ENCODE measurements around the gene MED4. TPM values are rescaled to one million over a fixed set of nuclear protein-coding genes. Genes with fewer than 3 reads are reported as not detected.

Gene MED4
- total and polyA plus RNA-seq, 9 of the 15 experiments (the other 6 are each of a cell fraction or from before 2014, with no cell fraction given), result 24.5 to 87.3 (median 58.3) TPM

DNA sequence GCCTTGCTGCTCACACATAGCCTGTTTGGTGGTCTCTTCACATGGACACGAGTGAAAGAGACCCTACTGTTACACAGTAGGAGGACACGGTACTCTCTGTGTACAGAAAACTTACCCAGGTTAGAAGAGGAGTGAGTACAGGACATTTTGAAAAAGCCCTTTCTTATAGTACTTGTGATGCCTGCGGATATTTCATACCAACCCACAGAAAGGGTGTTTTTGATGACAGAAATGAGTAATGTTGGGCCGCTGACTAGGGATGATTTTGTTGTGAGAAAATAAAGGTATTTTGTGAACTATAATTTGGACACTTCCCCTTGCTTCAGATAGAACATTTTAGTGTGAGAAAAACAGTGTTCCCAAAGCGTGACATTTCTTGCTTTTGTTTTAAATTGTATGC, 39.2 kb downstream of the MED4 start:
- H3K9me1 ChIP-seq (ENCODE audit: control insufficient read depth, insufficient read depth, low read length), result no peaks in the 10 kb centered on the region
- H2AFZ ChIP-seq (ENCODE audit: low read depth, low read length), result no peak overlapping the region
- no peak overlapping the region for H3K4me3 ChIP-seq
- no peaks in the 10 kb centered on the region for H3K27me3 ChIP-seq (ENCODE audit: control insufficient read depth in 2 of 2, insufficient read depth in 2 of 2, low read length in 2 of 2)
- no TSS peak for BruUV-seq (replicated peaks)
- CTCF ChIA-PET (ENCODE audit: low intra/inter-chr PET ratio), result no interaction called here
- no peaks in the 10 kb centered on the region for H3K79me2 ChIP-seq (ENCODE audit: control insufficient read depth, insufficient read depth, low read length)
- ATAC-seq (no peak), DNase-seq (ENCODE audit: extremely low read depth in 1 of 4, low spot score in 3 of 4) (no peak), FAIRE-seq (no peak)
- H3K9me3 ChIP-seq (replicated peaks; ENCODE audit: control insufficient read depth, insufficient read depth, low read depth, low read length), result no peaks in the 10 kb centered on the region
- TF ChIP-seq, protein P1, sequence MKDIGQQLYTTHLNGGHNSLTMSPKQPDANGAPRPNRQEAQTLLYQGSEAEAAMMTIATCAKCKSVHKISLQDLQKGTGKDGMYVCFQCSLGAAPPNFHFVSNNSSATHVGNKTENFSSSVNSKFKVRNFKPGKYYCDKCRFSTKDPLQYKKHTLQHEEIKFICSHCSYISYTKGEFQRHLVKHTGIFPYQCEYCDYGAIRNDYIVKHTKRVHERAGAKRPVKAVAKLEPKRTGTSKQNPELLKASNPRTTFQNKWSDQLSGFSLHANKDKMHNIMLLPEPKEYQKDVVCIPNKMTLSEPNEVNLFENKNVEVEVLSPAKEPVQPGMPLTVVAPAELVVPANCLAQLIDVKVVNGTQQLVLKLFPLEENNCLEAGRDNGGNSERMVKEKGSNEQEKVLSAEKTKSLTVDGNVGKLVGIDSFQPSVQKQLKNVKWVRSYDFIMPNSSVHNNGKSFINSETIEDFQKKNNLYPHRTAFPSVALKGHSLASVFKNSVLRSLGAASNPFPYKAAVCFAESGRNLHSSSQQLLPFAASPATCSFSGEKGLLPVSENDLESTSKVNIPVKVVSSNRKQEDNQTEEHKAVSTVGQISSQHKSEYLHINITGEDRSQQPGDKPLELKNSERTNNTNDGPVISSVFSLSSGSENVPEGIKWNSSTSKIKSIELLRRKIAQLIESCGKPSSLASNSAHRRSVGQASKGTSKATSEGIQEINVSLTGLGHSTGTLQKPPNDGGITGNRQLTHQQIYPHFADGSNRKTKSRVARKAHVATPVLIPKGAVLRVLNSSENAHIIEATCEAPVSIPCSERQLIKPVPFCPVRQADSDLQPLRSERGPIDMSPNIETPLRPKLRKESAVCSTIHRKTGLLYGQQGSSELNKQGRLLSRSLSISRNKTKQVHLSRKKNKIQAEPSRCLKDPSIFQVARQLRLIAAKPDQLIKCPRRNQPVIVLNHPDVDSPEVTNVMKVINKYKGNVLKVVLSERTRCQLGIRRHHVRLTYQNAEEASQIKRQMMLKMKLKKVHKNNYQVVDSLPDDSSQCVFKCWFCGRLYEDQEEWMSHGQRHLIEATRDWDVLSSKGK (CRISPR knock-in tag; IDR thresholded peaks at IDR 0.05), result no peak
- TF ChIP-seq CHD2 (IDR thresholded peaks at IDR 0.05; ENCODE audit: low read depth, low read length) (no peak), SPI1 (IDR thresholded peaks at IDR 0.05; ENCODE audit: borderline replicate concordance, low read depth, low read length) (no peak), ARNT (IDR thresholded peaks at IDR 0.05) (no peak), ZNF184 (CRISPR knock-in tag; IDR thresholded peaks at IDR 0.05) (no peak), KDM4B (IDR thresholded peaks at IDR 0.05; ENCODE audit: borderline replicate concordance in 2 of 2, low read depth in 1 of 2) (no peak), ZNF134 (CRISPR knock-in tag; conservative IDR thresholded peaks at IDR 0.05) (no peak), RNF2 (IDR thresholded peaks at IDR 0.05) (no peak), ADNP (tag; IDR thresholded peaks at IDR 0.05) (no peak)
- TF ChIP-seq, protein P2, sequence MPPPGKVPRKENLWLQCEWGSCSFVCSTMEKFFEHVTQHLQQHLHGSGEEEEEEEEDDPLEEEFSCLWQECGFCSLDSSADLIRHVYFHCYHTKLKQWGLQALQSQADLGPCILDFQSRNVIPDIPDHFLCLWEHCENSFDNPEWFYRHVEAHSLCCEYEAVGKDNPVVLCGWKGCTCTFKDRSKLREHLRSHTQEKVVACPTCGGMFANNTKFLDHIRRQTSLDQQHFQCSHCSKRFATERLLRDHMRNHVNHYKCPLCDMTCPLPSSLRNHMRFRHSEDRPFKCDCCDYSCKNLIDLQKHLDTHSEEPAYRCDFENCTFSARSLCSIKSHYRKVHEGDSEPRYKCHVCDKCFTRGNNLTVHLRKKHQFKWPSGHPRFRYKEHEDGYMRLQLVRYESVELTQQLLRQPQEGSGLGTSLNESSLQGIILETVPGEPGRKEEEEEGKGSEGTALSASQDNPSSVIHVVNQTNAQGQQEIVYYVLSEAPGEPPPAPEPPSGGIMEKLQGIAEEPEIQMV (tag; conservative IDR thresholded peaks at IDR 0.05; ENCODE audit: low read depth), result no peak
- TF ChIP-seq, protein P3, sequence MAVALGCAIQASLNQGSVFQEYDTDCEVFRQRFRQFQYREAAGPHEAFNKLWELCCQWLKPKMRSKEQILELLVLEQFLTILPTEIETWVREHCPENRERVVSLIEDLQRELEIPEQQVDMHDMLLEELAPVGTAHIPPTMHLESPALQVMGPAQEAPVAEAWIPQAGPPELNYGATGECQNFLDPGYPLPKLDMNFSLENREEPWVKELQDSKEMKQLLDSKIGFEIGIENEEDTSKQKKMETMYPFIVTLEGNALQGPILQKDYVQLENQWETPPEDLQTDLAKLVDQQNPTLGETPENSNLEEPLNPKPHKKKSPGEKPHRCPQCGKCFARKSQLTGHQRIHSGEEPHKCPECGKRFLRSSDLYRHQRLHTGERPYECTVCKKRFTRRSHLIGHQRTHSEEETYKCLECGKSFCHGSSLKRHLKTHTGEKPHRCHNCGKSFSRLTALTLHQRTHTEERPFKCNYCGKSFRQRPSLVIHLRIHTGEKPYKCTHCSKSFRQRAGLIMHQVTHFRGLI (CRISPR knock-in tag; IDR thresholded peaks at IDR 0.05), result no peak
- H3K4me2 ChIP-seq (ENCODE audit: insufficient read depth, low read length), result no peak overlapping the region
- H3K36me3 ChIP-seq (ENCODE audit: control insufficient read depth, insufficient read depth, low read length), result peaks cover 31% of the 10 kb centered on the region; the same call in 2 of the 3 replicates
- 87% methylated on average over 5 of the region's 5 CpGs for WGBS (ENCODE audit: insufficient coverage, low coverage, missing lambda C conversion rate)
- H3K9ac ChIP-seq (ENCODE audit: insufficient read depth in 1 of 2, low read depth in 2 of 2, low read length in 2 of 2), result no peak overlapping the region
- no peaks in the 10 kb centered on the region for H3K4me1 ChIP-seq (replicated peaks in 1 of 2; ENCODE audit: control insufficient read depth in 2 of 2, insufficient read depth in 2 of 2, low read length in 2 of 2)
- H4K20me1 ChIP-seq (replicated peaks; ENCODE audit: control insufficient read depth, insufficient read depth, low read length), result no peaks in the 10 kb centered on the region
- POLR2A ChIA-PET, result no interaction called here
- no peak overlapping the region for H3K27ac ChIP-seq (ENCODE audit: extremely low read depth, low read depth, low read length)
- intact Hi-C loops (cut with micrococcal nuclease) (no loop called here), in situ Hi-C loops (cut with MboI) (no loop called here)
